HG02642 (cell line): Measurements from ENCODE around the gene SPDYE5.
"Not testable (repeated sequence)": the region's sequence is repeated elsewhere in the genome, so short reads cannot be mapped to it uniquely, and the experiment has no call there.

Experiments used
- ATAC-seq: cut with Tn5 transposase; IDR thresholded peaks from one replicate; pipeline ENCODE4 v1.9.1; 2021; ENCODE audit warnings: mild to moderate bottlenecking; ENCODE audit not compliant: unreplicated experiment, poor library complexity

The SPDYE5 gene, protein sequence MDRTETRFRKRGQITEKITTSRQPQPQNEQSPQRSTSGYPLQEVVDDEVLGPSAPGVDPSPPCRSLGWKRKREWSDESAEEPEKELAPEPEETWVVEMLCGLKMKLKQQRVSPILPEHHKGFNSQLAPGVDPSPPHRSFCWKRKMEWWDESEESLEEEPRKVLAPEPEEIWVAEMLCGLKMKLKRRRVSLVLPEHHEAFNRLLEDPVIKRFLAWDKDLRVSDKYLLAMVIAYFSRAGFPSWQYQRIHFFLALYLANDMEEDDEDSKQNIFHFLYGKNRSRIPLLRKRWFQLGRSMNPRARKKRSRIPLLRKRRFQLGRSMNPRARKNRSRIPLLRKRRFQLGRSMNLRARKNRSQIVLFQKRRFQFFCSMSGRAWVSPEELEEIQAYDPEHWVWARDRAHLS

DNA sequence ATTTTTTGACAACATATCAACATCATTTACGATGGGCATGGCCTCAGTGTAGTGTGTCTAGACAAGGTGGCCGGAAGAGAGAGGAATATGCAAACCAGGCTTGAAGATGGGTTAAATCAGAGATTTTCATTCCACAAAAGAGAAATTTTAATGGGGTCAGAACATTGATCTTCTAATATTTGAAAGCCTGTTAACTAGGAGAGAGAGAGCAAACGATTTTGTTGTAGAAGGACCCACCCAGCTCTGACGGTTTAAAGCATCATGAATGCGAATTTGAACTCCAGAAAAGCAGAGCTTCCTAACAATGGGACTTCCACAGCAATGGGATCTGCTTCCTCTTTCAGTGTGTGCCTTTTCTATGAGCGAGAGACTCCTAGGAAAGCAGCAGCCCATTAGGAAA lies at the start of gene SPDYE5:
Gene SPDYE5, plus strand, starts transcription at position 301 of the 400 bp plus-strand sequence. CDS start 1,728 bp downstream, outside the sequence.
- ATAC-seq = not testable (repeated sequence)

DNA sequence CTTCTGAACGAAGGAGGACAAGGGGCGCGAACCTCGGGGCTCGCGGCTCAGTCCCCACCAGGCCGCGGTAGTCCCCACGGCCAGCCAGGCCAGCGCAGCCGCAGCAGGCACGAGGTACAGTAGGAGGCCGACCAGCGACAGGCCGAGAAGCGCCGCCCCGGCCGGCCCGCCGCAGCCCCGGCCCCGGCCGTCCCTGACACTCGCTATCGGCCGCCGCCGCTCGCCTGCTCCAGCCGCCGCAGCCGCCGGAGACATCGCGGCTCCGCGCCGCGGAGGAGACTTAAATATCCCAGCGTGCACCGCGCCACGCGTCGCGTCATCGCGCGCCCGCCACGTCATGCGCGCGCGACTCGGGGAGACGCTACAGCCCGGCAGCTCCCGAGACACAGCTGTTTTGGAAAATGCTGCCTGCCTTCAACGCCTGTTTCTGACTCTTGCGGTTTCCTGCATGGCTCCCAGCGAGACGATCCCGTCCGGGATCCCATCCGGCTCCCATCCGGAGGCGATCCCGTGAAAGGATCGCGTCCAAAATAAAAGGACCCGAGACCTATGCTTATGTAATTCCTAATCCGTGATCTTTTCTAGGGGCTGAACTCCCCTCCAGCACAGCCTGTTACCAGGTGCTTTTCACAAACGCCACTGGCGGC lies 49.5 kb upstream of the SPDYE5 start:
- peak; percentile 88 for ATAC-seq

DNA sequence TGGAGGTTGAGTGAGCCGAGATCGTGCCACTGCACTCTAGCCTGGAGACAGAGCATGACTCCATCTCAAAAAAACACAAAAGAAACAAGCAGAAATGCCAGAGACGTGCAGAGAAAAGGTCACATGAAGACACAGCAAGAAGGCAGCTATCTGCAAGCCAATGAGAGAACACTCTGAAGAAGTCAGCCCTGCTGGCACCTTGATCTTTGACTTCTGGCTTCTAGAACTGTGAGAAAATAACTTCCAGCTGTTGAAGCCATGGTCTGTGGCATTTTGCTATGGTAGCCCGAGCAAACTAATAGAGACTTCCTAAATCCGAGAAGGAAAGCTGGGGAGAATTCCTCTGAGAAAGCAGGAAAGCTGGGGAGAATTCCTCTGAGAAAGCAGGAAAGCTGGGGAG lies 42.2 kb upstream of the SPDYE5 start:
- ATAC-seq = not testable (repeated sequence)

DNA sequence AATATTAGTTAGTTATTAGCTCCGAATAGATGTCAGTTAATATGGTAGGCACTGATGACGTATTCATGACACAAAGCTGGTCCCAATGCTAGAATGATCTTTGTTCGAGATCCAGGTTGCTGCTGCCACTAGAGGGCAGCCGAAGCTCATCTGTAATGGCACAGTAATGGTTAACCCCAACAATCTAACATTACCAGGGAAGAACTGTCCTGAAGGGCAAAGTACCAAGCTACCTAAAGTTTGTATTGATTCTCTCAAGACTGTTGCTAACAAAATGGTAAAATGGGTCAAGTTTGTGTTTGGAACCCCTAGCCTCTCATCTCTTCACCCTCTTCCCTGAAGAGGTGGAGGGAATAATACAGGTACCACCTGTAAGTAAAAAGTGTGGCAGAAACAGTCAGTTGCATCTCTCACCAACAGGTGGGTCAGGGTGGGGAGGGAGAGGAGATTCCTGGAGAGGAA lies 39.6 kb upstream of the SPDYE5 start:
- peak; percentile 91 for ATAC-seq

DNA sequence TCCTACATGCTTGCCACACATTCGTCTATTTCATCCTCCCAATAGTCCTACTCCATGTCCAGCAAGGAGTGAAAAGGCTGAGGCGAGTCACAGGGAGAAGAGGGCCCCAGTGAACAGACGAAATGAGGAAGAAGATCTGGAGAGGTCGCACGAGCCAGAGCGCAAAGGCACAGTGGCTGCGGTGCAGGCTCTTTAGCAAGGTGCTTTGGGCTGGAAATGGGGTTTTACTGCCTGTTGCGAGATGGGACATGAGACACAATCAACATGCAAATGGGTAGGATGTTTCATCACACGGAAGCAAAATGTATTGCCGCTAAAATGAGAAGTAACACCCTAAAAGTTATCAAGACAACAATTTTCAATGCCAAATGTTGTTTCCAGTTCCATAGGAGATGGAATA lies 35.7 kb upstream of the SPDYE5 start:
- not testable (repeated sequence) for ATAC-seq

DNA sequence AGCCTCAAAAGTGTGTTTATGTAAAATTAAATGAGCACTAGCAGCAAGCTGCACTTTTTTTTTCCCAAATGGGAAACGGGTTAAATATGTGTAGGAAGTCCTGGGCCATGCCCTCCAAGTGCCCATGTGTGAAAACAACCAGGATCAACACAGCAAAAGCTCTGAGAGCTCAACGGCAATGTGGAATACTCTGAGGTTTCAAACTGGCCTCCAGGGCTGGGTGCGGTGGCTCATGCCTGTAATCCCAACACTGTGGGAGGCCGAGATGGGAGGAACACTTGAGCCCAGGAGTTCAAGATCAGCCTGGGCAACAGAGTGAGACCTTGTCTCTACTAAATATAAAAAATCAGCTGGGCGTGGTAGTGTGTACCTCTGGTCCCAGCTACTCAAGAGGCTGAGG lies 34.1 kb upstream of the SPDYE5 start:
- ATAC-seq = not testable (repeated sequence)

DNA sequence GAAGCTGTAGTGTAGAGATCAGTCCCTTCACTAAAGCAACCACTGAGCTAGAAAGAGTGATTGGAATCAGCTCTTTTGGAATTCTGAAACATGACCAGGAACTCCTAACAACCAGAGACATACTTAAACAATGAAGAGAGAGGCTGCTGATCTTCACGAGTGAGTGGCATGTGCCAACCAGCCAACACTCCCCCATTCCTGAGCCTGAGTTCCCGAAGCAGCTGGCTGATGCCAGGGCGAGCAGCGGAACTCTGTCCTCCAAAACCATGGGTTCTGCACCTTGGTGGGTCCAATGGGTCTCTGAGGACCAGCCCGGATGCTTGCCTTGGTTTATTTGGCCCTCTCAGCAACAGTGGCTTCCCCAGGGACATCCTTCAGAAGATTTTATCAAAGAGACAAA lies 31.6 kb upstream of the SPDYE5 start:
- not testable (repeated sequence) for ATAC-seq

DNA sequence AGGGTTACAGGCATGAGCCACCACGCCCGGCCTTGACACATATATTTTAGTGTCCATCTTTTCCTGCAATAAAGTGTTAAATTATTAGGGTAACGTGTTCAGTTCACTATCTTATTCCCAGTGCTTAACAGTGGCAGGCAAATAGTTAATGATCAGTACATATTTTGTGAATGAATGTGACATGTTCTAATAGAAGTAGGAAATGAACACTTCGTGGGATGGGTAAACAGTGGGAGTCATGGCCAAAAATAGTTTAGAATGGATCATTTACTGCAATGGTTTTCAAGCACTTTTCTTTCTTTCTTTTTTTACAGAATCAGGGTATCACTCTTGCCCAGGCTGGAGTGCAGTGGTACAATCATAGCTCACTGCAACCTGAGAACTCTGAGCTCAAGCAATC lies 22.0 kb upstream of the SPDYE5 start:
- not testable (repeated sequence) for ATAC-seq

DNA sequence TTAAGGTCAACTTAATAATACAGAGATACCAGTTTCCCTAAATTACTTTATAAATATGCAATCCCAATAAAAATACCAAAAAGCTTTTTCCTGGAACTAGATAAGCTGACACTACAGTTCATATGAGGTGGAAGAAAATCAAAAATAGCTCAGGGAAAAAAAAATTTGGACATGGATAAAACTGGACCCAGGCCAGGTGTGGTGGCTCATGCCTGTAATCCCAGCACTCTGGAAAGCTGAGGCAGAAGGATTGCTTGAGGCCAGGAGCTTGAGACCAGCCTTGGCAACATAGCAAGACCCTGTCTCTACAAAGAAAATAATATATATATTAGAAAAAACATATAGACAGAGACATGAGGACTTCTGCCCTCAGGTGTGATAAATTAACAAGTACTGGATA lies 14.7 kb upstream of the SPDYE5 start:
- ATAC-seq = not testable (repeated sequence)

DNA sequence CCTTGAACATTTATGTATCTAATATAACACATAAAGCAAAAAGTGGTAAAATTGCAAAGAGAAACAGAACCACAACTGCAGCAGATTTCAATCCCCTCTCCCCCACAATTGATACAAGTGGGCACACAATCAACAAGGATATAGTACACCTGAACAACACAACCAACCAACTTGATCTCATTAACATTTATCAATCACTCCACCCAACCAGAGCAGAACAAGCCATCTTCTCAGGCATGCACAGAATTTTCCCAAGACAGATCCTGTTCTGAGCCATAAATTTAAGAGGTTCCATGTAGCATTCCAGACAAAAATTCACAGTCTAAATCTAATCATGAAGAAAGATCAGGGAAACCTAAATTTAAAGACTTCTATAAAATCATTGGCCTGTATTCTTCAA lies 11.8 kb upstream of the SPDYE5 start:
- not testable (repeated sequence) for ATAC-seq

DNA sequence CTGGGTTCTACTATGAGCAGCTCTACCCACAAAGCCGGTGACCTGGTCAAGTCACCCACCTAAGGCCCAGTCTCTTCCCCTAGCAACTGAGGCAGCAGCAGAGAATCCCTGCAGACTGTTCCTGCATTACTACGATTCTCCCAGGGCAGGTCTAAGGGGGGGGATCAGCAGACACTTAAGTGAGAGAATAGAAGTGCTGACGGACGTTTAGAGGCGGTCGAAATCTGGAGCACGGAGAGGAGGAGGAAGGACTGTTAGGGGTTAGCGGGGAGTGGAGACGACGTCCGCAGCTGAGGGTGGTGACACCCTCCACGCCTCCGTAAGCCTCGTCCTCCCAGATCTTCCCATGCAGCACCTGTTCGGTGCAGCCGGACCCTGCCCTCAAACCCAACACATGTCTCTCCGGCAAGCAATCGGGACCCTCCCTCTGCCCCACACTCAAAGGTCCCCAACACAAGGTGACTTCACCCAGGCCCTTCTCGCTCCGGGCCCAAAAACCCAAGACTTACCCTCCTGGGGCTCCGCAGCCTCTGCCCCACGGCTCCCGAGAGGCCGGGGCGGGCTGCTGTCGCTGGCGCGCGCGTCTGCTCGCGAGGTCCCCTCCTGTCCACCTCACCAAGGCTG lies 6.7 kb upstream of the SPDYE5 start:
- not testable (repeated sequence) for ATAC-seq

DNA sequence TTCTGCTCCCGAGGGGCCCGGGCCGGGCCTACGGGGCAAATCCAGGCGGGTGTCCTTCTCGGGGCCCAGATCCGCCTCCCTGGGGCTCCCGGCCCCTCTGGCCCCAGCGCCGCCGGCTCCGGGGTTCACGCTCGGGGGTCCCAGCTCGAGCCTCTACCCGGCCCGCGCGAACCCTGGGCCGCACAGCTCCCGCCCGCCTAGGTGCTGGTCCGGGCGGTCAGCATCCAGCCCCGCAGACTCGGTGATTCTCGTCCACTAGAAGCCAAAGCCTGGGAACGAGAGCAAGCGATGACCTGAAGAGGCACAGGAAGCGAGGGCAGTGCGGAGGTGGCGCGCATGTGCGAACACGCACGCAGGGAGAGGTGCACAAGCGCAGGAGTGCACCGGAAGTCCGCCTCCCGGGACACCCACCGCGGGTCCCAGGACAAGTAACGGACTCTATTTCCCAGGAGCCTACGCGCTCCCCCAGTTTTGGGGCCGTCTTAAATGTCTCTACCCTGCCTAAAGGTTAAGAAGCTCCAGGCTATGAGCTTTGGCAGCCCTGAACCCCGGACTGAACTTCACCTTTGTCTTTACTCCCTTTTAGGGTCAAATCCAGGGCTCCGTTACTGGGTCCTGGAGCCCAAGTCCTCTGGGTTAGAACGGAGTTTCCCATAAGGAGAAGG lies 6.0 kb upstream of the SPDYE5 start, which contains the start of gene POM121C:
Gene POM121C, minus strand, starts transcription at position 321 of the 665 bp plus-strand sequence. CDS start 44,803 bp downstream, outside the sequence.
- peak; percentile 99 for ATAC-seq

DNA sequence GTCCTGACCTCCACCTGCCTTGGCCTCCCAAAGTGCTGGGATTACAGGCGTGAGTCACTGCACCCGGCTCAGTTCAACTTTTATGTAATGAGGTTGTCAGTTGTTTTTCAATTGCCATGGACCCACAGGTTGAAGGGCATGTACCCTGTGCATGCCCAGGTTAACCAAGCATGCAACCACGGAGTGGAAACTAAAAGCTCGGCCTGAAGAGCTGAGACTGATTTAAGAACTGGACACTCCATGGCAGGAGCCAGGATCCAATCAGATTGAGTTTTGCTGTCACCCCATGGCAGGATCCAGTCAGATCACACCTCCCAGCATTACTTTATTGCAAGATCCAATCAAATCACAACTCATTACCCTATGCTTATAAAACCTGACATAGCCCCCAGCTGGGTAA lies 16.9 kb downstream of the SPDYE5 start:
- not testable (repeated sequence) for ATAC-seq

DNA sequence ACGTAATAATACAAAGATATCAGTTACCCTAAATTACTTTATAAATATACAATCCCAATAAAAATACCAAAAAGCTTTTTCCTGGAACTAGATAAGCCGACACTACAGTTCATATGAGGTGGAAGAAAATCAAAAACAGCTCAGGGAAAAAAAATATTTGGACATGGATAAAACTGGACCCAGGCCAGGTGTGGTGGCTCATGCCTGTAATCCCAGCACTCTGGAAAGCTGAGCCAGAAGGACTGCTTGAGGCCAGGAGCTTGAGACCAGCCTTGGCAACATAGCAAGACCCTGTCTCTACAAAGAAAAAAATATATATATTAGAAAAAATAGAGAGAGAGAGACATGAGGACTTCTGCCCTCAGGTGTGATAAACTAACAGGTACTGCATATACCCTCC lies 26.7 kb downstream of the SPDYE5 start:
- not testable (repeated sequence) for ATAC-seq

DNA sequence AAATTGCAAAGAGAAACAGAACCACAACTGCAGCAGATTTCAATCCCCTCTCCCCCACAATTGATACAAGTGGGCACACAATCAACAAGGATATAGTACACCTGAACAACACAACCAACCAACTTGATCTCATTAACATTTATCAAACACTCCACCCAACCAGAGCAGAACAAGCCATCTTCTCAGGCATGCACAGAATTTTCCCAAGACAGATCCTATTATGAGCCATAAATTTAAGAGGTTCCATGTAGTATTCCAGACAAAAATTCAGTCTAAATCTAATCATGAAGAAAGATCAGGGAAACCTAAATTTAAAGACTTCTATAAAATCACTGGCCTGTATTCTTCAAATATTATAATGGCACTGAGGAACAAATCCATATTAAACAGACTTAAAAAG lies 29.6 kb downstream of the SPDYE5 start:
- not testable (repeated sequence) for ATAC-seq

DNA sequence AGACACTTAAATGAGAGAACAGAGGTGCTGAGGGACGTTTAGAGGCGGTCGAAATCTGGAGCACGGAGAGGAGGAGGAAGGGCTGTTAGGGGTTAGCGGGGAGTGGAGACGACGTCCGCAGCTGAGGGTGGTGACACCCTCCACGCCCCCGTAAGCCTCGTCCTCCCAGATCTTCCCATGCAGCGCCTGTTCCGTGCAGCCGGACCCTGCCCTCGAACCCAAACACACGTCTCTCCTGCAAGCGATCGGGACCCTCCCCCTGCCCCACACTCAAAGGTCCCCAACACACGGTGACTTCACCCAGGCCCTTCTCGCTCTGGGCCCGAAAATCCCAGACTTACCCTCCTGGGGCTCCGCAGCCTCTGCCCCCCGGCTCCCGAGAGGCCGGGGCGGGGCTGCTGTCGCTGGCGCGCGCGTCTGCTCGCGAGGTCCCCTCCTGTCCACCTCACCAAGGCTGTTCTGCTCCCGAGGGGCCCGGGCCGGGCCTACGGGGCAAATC lies 35.2 kb downstream of the SPDYE5 start:
- ATAC-seq = not testable (repeated sequence)

DNA sequence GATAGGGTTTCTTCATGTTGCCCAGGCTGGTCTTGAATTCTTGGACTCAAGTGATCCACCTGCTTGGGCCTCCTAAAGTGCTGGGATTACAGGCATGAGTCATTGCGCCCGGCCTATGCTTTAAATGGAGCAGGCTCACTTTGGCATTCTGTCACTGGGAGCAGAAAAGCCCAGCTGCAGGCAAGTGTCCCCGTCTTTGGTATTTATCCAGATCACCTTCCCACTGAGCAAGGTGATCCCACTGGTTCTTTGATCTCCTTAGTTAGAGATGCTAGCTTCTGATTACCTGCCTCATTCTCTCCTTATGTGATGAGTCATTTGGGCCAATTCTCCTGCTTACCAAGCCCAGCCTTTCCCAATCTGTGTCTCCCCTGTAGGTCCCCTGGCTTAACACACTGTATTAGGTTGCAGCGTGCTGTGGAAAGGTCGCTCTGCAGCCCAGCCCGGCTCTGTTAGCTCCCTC lies 39.3 kb downstream of the SPDYE5 start:
- no peak for ATAC-seq

DNA sequence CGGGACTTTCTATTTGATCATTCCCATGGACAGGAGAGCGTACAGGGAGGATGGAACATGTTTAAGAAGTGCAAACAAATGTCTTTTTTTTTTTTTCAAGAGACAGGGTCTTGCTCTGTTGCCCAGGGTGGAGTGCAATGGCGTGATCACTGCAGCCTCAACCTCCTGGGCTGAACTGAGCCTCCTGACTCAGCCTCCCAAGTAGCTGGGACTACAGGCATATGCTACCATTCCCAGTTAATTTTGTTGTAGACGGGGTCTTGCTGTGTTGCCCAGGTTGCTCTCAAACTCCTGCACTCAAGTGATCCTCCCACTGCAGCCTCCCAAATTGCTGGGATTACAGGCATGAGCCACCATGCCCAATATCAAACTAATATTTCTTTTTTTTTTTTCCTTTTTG lies 40.5 kb downstream of the SPDYE5 start:
- no peak for ATAC-seq

DNA sequence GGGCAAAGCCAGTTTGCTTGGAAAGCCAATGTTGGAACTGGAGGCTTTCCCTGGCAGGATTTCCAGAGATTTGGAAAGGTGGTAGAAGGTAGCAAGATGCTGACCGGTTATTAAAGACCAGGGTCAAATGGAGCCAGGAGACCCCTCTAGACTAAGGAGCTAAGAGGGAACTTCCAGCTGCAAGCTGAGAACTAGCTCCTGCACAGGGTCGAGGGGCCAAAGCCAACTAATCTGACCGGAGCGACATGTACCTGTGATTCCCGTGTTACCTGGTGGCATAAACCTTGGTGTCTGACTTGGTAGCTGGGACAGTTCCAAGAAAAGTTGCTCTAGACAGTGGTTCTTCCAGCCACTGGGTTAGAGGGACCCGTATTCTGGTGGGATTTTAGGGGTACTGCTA lies 41.8 kb downstream of the SPDYE5 start:
- no peak for ATAC-seq

DNA sequence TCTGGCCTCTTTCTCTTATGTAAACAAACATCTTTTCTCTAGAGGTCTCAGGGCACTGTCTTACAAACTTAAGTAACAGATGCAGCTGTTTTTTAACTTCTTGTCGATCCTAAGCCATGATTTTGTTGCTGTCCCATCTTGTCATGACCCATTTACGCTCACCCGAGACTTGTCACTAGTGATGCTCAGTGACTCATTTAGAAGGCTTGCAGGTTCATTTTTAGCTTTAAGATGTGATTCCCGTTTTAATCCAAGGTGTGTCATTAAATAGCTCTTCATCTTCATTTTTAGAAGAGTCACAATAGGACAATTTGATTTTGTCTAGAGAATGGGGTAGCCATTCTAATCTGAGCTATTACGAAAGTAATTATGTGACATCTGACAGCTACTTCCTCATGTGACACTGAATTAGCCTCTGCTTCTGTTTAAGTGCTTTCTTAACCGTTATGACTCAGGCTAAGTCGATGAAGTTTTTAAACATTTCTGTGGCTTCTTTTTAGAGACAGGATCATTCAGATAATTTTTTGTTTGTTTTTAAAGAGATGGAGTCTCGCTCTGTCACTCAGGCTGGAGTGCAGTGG lies 42.7 kb downstream of the SPDYE5 start:
- peak; percentile 73 for ATAC-seq
